IPS-18a (cell line): ENCODE data around the gene VWA2.

Experiments
- H3K27ac ChIP-seq: one replicate; pipeline ENCODE4 v1.5.1; 2013; ENCODE audit warnings: low read length
- H3K27me3 ChIP-seq: one replicate; pipeline ENCODE4 v1.6.1; 2013; ENCODE audit warnings: mild to moderate bottlenecking, low read length; ENCODE audit not compliant: control insufficient read depth, insufficient read depth
- H3K36me3 ChIP-seq: one replicate; pipeline ENCODE4 v1.6.1; 2013; ENCODE audit warnings: low read depth, low read length; ENCODE audit not compliant: control insufficient read depth
- H3K4me1 ChIP-seq: one replicate; pipeline ENCODE4 v1.6.1; 2013; ENCODE audit warnings: low read depth, low read length; ENCODE audit not compliant: control insufficient read depth
- H3K4me3 ChIP-seq: one replicate; pipeline ENCODE4 v1.5.1; 2013; ENCODE audit warnings: low read length
- H3K9ac ChIP-seq: one replicate; pipeline ENCODE4 v1.6.1; 2013; ENCODE audit warnings: mild to moderate bottlenecking, low read length, moderate library complexity
- H3K9me3 ChIP-seq: one replicate; pipeline ENCODE4 v1.6.1; 2013; ENCODE audit warnings: low read depth, low read length; ENCODE audit not compliant: control insufficient read depth

The VWA2 gene

GRCh38 chr10:114289096-114289436 lies 50.0 kb downstream of the VWA2 start:
- Histone ChIP-seq H3K36me3 (no peaks in the 10 kb centered on the region), H3K4me3 (no peak overlapping the region), H3K27ac (no peak overlapping the region), H3K4me1 (no peaks in the 10 kb centered on the region), H3K9ac (no peak overlapping the region), H3K27me3 (no peaks in the 10 kb centered on the region), H3K9me3 (no peaks in the 10 kb centered on the region)

GRCh38 chr10:114290038-114290437 lies 51.0 kb downstream of the VWA2 start:
- no peaks in the 10 kb centered on the region for H3K9me3 ChIP-seq
- no peaks in the 10 kb centered on the region for H3K27me3 ChIP-seq
- H3K4me1 ChIP-seq: no peaks in the 10 kb centered on the region
- H3K27ac ChIP-seq: no peak overlapping the region
- no peak overlapping the region for H3K9ac ChIP-seq
- no peaks in the 10 kb centered on the region for H3K36me3 ChIP-seq
- H3K4me3 ChIP-seq: no peak overlapping the region

- Histone ChIP-seq H3K4me3 (no peak overlapping the region), H3K9me3 (peaks cover 6% of the 10 kb centered on the region), H3K36me3 (no peaks in the 10 kb centered on the region), H3K27me3 (no peaks in the 10 kb centered on the region), H3K27ac (no peak overlapping the region), H3K9ac (no peak overlapping the region), H3K4me1 (no peaks in the 10 kb centered on the region)
These were observed 52.0 kb downstream of the VWA2 start for GRCh38 chr10:114291076-114291475.

- no peaks in the 10 kb centered on the region for H3K4me1 ChIP-seq
- H3K4me3 ChIP-seq: no peak overlapping the region
- H3K27ac ChIP-seq: no peak overlapping the region
These were observed 52.5 kb downstream of the VWA2 start for GRCh38 chr10:114291516-114291915.

GRCh38 chr10:114293075-114293474 lies 54.0 kb downstream of the VWA2 start:
- Histone ChIP-seq H3K4me1 (no peaks in the 10 kb centered on the region), H3K27ac (no peak overlapping the region), H3K4me3 (no peak overlapping the region), H3K36me3 (no peaks in the 10 kb centered on the region), H3K27me3 (no peaks in the 10 kb centered on the region), H3K9ac (no peak overlapping the region), H3K9me3 (peaks cover 6% of the 10 kb centered on the region)

More at GRCh38 chr10:114291516-114291915, 52.5 kb downstream of the VWA2 start:
- Histone ChIP-seq H3K36me3 (no peaks in the 10 kb centered on the region), H3K9me3 (peaks cover 6% of the 10 kb centered on the region), H3K27me3 (no peaks in the 10 kb centered on the region), H3K9ac (no peak overlapping the region)

GRCh38 chr10:114294549-114294948 lies 55.5 kb downstream of the VWA2 start:
- Histone ChIP-seq H3K9ac (no peak overlapping the region), H3K27ac (no peak overlapping the region), H3K27me3 (no peaks in the 10 kb centered on the region), H3K9me3 (peaks cover 6% of the 10 kb centered on the region), H3K36me3 (no peaks in the 10 kb centered on the region), H3K4me1 (no peaks in the 10 kb centered on the region), H3K4me3 (no peak overlapping the region)

GRCh38 chr10:114295393-114295792 lies 56.3 kb downstream of the VWA2 start:
- no peak overlapping the region for H3K4me3 ChIP-seq
- H3K9me3 ChIP-seq: peaks cover 6% of the 10 kb centered on the region
- no peaks in the 10 kb centered on the region for H3K36me3 ChIP-seq
- no peak overlapping the region for H3K9ac ChIP-seq
- H3K27ac ChIP-seq: no peak overlapping the region
- H3K27me3 ChIP-seq: no peaks in the 10 kb centered on the region
- no peaks in the 10 kb centered on the region for H3K4me1 ChIP-seq

- no peaks in the 10 kb centered on the region for H3K27me3 ChIP-seq
- no peaks in the 10 kb centered on the region for H3K36me3 ChIP-seq
- no peak overlapping the region for H3K27ac ChIP-seq
- no peak overlapping the region for H3K9ac ChIP-seq
- peaks cover 6% of the 10 kb centered on the region for H3K9me3 ChIP-seq
- no peak overlapping the region for H3K4me3 ChIP-seq
- H3K4me1 ChIP-seq: no peaks in the 10 kb centered on the region
These were observed 58.2 kb downstream of the VWA2 start for GRCh38 chr10:114297136-114297705.

- H3K4me3 ChIP-seq: no peak overlapping the region
- H3K27me3 ChIP-seq: no peaks in the 10 kb centered on the region
- H3K27ac ChIP-seq: no peak overlapping the region
- H3K9ac ChIP-seq: no peak overlapping the region
- H3K36me3 ChIP-seq: no peaks in the 10 kb centered on the region
- H3K4me1 ChIP-seq: peaks cover 4% of the 10 kb centered on the region
- peaks cover 6% of the 10 kb centered on the region for H3K9me3 ChIP-seq
These were observed 61.1 kb downstream of the VWA2 start for GRCh38 chr10:114300036-114300645.

GRCh38 chr10:114301177-114301576 lies 62.1 kb downstream of the VWA2 start:
- Histone ChIP-seq H3K27ac (no peak overlapping the region), H3K4me1 (peaks cover 4% of the 10 kb centered on the region), H3K36me3 (no peaks in the 10 kb centered on the region), H3K9ac (no peak overlapping the region), H3K4me3 (no peak overlapping the region), H3K9me3 (no peaks in the 10 kb centered on the region), H3K27me3 (no peaks in the 10 kb centered on the region)

- H3K36me3 ChIP-seq: no peaks in the 10 kb centered on the region
- no peaks in the 10 kb centered on the region for H3K9me3 ChIP-seq
- no peaks in the 10 kb centered on the region for H3K27me3 ChIP-seq
- H3K4me1 ChIP-seq: peaks cover 4% of the 10 kb centered on the region
- no peak overlapping the region for H3K27ac ChIP-seq
- no peak overlapping the region for H3K4me3 ChIP-seq
- H3K9ac ChIP-seq: no peak overlapping the region
These were observed 63.1 kb downstream of the VWA2 start for GRCh38 chr10:114301951-114302710.

- Histone ChIP-seq H3K27ac (no peak overlapping the region), H3K9me3 (no peaks in the 10 kb centered on the region), H3K36me3 (no peaks in the 10 kb centered on the region), H3K4me1 (peaks cover 4% of the 10 kb centered on the region), H3K27me3 (no peaks in the 10 kb centered on the region), H3K9ac (no peak overlapping the region), H3K4me3 (no peak overlapping the region)
These were observed 64.5 kb downstream of the VWA2 start for GRCh38 chr10:114303556-114303955.
